GM19438 (cell line): Measurements from ENCODE around the gene ZNF273.
"Not testable (repeated sequence)": the region's sequence is repeated elsewhere in the genome, so short reads cannot be mapped to it uniquely, and the experiment has no call there.

Source experiments
- ATAC-seq: cut with Tn5 transposase; IDR thresholded peaks from one replicate; pipeline ENCODE4 v1.9.1; 2021; ENCODE audit warnings: low read depth; ENCODE audit not compliant: unreplicated experiment

ZNF273 gene

DNA sequence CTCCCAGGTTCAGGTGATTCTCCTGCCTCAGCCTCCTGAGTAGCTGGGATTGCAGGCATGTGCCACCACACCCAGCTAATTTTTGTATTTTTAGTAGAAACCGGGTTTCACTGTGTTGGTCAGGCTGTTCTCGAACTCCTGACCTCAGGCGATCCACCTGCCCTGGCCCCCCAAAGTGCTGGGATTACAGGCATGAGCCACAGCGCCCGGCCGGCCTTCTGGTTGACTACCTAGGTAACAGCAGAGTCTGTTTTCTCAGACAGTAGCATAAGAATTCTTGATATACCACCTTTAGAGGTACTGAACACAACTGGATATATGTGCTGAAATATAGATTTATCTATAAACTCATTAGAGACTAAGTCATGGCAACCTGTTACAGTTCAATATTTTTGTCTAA lies 36.9 kb downstream of the ZNF273 start:
- not testable (repeated sequence) for ATAC-seq

GRCh38 chr7:64944667-64945502 lies 41.8 kb downstream of the ZNF273 start:
- not testable (repeated sequence) for ATAC-seq

- no peak for ATAC-seq
These were observed 42.6 kb downstream of the ZNF273 start for GRCh38 chr7:64945503-64946175.

DNA sequence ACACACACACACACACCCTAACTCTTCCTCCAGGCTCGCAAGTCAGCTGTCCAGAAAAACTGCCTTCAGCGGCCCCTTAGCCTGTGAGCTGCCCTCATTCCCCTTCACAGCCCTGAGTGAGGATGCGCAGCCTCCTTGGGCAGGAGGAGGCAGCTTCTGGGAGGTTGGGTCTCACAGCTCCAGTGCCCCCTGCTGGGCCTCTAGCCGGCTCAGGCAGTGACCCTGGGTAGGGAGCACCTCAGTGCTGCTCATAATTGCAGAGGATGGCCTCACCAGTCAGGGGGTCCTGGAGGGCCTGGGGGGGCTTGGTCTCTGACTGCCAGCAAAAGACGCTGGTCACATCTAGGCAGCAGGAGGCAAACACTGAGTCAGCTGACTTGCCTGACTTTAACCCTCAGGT lies 43.7 kb downstream of the ZNF273 start:
- ATAC-seq: no peak

GRCh38 chr7:64947252-64948000 lies 44.4 kb downstream of the ZNF273 start:
- ATAC-seq: no peak

GRCh38 chr7:64948774-64949173 lies 45.7 kb downstream of the ZNF273 start:
- not testable (repeated sequence) for ATAC-seq

DNA sequence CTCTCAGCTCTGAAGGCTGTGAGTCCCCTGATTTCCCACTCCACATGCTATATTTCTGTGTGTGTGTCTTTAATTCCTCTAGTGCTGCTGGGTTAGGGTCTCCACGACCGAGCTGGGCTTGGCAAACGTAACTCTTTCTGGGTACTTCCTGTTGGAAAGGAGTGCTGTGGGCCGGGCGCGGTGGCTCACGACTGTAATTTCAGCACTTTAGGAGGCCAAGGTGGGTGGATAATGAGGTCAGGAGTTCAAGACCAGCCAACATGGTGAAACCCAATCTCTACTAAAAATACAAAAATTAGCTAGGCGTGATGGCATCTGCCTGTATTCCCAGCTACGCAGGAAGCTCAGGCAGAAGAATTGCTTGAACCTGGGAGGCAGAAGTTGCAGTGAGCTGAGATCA lies 47.6 kb downstream of the ZNF273 start:
- ATAC-seq: not testable (repeated sequence)

DNA sequence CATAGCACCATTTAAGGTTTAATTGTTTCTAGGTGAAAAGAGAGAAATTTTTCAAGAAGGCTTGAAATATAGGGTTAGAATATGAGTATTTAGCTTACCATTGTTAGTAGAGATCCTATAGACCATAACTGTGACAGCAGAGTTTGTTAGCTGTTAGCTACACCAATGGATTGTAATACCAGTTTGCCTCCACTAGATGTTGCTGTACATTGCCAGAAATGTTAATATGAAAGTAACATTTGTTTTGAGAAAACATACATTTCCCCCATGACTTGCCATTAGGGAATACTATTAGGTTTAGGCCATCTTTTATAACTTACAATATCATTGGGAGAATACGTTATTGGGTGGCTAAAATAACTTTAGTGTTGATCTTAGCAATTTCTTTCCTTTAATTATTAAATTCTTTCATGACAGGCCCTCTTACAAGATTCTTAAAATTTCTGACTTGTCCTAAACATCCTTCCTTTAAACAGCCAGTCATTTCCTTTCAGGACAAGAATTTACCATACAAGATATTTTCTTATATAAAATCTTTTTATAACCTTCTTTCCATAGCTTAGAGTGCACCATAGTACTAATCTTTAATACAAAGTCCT lies 48.3 kb downstream of the ZNF273 start:
- ATAC-seq: no peak

DNA sequence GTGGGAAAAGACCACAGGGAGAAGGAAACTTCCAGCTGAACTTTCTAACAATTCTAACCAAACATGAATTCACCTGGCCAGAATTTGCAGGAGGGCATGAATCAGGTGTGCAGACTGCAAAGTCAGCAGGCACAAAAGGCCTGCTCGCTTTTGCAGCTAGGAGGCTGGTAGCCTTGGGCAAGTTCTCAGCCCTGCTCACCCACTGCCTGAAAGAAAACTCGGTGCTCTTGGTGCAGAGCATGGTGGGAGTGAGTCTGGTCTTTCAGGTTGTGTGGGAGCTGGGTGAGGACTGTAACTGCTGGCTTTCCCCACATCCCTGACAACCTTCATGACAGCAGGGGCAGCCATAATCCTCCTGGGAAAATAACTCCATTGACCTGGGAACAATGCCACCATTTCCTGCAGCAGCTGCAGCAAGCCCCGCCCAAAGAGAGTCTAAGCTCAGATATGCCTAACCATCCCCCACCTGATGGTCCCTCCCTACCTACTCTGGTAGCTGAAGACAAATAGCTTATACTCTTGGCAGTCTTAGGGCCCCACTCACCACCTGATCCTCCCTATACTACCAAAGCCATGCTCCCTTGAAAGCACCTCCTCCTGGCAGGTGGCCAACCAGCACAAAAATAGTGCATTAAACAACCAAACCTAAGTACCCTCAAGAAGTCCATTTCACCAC lies 56.1 kb downstream of the ZNF273 start:
- no peak for ATAC-seq

DNA sequence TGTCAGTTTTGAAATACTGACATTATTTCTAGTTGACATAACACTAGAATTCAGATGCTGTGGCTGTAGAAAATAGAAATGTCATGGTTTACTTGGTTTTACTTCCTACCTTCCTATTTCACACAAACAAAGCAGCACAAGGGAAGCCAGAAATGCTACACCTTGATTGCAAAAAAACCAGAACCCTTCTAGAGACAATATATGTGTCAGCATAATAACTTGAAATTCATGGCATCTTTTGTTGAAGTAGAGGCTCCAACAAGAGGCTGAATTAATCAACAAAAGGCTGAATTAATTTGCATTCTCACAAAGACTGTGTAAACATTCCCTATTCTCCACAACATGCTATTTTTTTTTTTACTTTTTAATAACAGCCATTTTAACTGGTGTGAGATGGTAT lies 62.5 kb downstream of the ZNF273 start:
- no peak for ATAC-seq

DNA sequence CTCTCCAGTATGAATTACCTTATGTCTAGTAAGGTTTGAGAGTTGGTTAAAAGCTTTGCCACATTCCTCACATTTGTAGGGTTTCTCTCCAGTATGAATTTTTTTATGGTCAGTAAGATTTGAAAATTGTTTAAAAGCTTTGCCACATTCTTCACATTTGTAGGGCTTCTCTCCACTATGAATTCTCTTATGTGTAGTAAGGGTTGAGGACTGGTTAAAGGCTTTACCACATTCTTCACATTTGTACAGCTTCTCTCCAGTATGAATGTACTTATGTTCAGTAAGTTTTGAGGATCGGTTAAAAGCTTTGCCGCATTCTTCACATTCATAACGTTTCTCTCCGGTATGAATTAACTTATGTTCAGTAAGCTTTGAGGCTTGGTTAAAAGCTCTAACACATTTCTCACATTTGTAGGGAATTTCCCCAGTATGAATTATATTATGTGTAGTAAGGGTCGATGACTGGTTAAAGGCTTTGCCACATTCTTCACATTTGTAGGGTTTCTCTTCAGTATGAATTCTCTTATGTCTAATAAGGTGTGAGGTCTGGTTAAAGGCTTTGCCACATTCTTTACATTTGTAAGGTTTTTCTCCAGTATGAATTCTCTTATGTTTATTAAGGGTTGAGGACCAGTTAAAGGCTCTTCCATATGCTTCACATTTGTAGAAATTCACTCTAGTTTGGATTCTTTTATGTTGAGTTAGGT lies 75.6 kb downstream of the ZNF273 start:
- no peak for ATAC-seq
